ENCODE measurements around the gene HDDC3. TPM values are rescaled to one million over a fixed set of nuclear protein-coding genes. Genes with fewer than 3 reads are reported as not detected.
A peak's percentile ranks its signal among the peaks of the same experiment; 100 is the strongest.

The HDDC3 gene
- total RNA-seq, 2 donors from 2014 or later, result 13.5 to 29.6 TPM

- DNase-seq, result peak; percentile 82
- H3K9ac ChIP-seq (ENCODE audit: low read depth in 2 of 2, low read length in 2 of 2), result peak overlapping the region; percentile 80 to 85
- intact Hi-C loops (cut with DNase I), result loop anchor here (2.0 to 5.0 kb wide), 2 partner anchors 193 to 237 kb away; no protein-coding TSS in a partner anchor
- no peaks in the 10 kb centered on the region for H3K27me3 ChIP-seq
- H3K36me3 ChIP-seq, result no peaks in the 10 kb centered on the region
- no peaks in the 10 kb centered on the region for H3K9me3 ChIP-seq
- peak overlapping the region; percentile 47 for H3K4me3 ChIP-seq
- TF ChIP-seq CTCF (IDR thresholded peaks at IDR 0.05), result peak; percentile 95
- peaks cover 5% of the 10 kb centered on the region for H3K4me1 ChIP-seq
- H3K27ac ChIP-seq, result peak overlapping the region; percentile 89
Measured at GRCh38 chr15:90885432-90886290, 46.7 kb downstream of the HDDC3 start.

GRCh38 chr15:90884719-90885431, 47.5 kb downstream of the HDDC3 start:
- Histone ChIP-seq H3K4me3 (peak overlapping the region; percentile 47), H3K27ac (peak overlapping the region; percentile 89), H3K9ac (ENCODE audit: low read depth in 2 of 2, low read length in 2 of 2) (peak overlapping the region; percentile 80 to 85), H3K4me1 (peaks cover 5% of the 10 kb centered on the region), H3K9me3 (no peaks in the 10 kb centered on the region), H3K36me3 (no peaks in the 10 kb centered on the region), H3K27me3 (no peaks in the 10 kb centered on the region)
- TF ChIP-seq CTCF (IDR thresholded peaks at IDR 0.05), result no peak
- no peak for DNase-seq
- intact Hi-C loops (cut with DNase I), result loop anchor here (5.0 kb wide), 1 partner anchor 193 kb away; no protein-coding TSS in a partner anchor

- peak; percentile 57 for DNase-seq
- intact Hi-C loops (cut with DNase I), result no loop called here
- Histone ChIP-seq H3K27me3 (no peaks in the 10 kb centered on the region), H3K4me3 (peak within 1 kb of the TSS; percentile 47), H3K4me1 (peaks cover 5% of the 10 kb centered on the region), H3K27ac (peak within 1 kb of the TSS; percentile 89), H3K36me3 (no peaks in the 10 kb centered on the region), H3K9me3 (no peaks in the 10 kb centered on the region), H3K9ac (ENCODE audit: low read depth in 2 of 2, low read length in 2 of 2) (peak within 1 kb of the TSS; percentile 80 to 85)
- TF ChIP-seq CTCF (IDR thresholded peaks at IDR 0.05), result no peak
Measured at GRCh38 chr15:90883976-90884718, 48.2 kb downstream of the HDDC3 start, which contains the start of gene FES. FES (plus strand) TSS chr15:90884504; CDS start chr15:90885046, 542 bp downstream.

GRCh38 chr15:90883526-90883975, 48.8 kb downstream of the HDDC3 start:
- DNase-seq, result no peak
- no peaks in the 10 kb centered on the region for H3K36me3 ChIP-seq
- no peaks in the 10 kb centered on the region for H3K9me3 ChIP-seq
- H3K9ac ChIP-seq (ENCODE audit: low read depth in 2 of 2, low read length in 2 of 2), result peak overlapping the region; percentile 80 to 85
- H3K27me3 ChIP-seq, result no peaks in the 10 kb centered on the region
- H3K4me1 ChIP-seq, result peaks cover 5% of the 10 kb centered on the region
- TF ChIP-seq CTCF (IDR thresholded peaks at IDR 0.05), result no peak
- H3K4me3 ChIP-seq, result peak overlapping the region; percentile 47
- H3K27ac ChIP-seq, result peak overlapping the region; percentile 89
- intact Hi-C loops (cut with DNase I), result no loop called here
